Measurements from ENCODE around the gene TTC39B. TPM values are rescaled to one million over a fixed set of nuclear protein-coding genes. Genes with fewer than 3 reads are reported as not detected.

TTC39B gene
- total and polyA plus RNA-seq, 2 of the 8 experiments (the other 6 are each of a cell fraction or from before 2014, with no cell fraction given) = 1.6 to 10.9 TPM

DNA sequence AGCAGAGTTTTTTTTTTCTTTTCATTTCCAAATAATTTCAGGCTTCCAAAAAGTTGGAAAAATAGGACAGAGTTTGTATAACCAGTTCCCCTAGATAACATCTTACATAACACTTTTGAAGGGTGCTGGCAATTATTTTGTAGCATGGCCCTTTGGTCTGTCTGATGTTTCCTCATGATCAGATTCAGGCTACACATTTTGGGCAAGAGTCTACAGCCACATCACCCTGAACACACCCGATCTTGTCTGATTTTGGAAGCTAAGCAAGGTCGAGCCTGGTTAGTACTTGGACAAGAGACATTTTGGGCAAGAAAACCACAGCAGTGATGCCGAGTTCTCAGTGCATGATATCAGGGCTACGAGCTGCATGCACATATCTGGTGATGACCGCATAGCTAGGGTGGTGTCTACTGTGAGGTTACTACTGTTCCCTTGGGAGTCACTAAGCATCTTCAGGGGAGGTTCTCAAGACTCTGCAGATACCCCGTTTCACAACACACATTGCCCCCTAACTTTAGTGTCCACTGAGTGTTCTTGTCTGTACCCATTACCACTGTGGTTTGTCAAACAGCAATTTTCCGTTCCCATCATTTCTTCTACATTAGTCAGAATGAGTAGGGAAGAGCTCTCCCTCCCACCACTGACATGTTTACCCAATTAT is 86.2 kb downstream of the TTC39B start (continued):
- TF ChIP-seq GABPA (IDR thresholded peaks at IDR 0.05; ENCODE audit: borderline replicate concordance, insufficient read depth, low read length) = no peak

Measured in H1 (cell line).